Endothelial cell of umbilical vein (primary cell): Measurements from ENCODE around the gene ARHGAP27.

ENCODE experiments used
- EZH2 ChIP-seq: IDR thresholded peaks from 2 replicates; pipeline ENCODE4 v1.6.1; 2012; ENCODE audit warnings: borderline replicate concordance, low read depth, mild to moderate bottlenecking, moderate library complexity, low read length, inconsistent platforms; ENCODE audit not compliant: severe bottlenecking
- FOS ChIP-seq: IDR thresholded peaks from 2 replicates; pipeline ENCODE4 v1.6.1; 2011; ENCODE audit warnings: mild to moderate bottlenecking, low read length, moderate library complexity, borderline replicate concordance; ENCODE audit not compliant: insufficient read depth
- GATA2 ChIP-seq: IDR thresholded peaks from 2 replicates; pipeline ENCODE4 v1.7.0; 2011; ENCODE audit warnings: low read depth, mild to moderate bottlenecking, moderate library complexity, mixed read lengths, low read length; ENCODE audit not compliant: insufficient read length, insufficient read depth
- MAX ChIP-seq: IDR thresholded peaks from 2 replicates; pipeline ENCODE4 v1.6.1; 2011; ENCODE audit not compliant: insufficient read depth, insufficient read length
- MYC ChIP-seq: IDR thresholded peaks from one replicate; pipeline ENCODE4 v1.6.1; 2011; ENCODE audit warnings: mild to moderate bottlenecking, low read depth, low read length
- POLR2A ChIP-seq: IDR thresholded peaks from 2 replicates; pipeline ENCODE4 v1.6.1; 2012; ENCODE audit warnings: low read depth, mild to moderate bottlenecking, control low read depth, low read length
- POLR2AphosphoS5 ChIP-seq: IDR thresholded peaks from 2 replicates; pipeline ENCODE4 v1.6.1; 2012; ENCODE audit warnings: low read depth, mild to moderate bottlenecking, control low read depth, low read length, moderate library complexity; ENCODE audit not compliant: insufficient read depth
- TF ChIP-seq, protein P1 (sequence below), 2 donors: IDR thresholded peaks; 1 replicate in 1 of 2; 2 replicates in 1 of 2; pipeline ENCODE4 v1.5.1; 2011; ENCODE audit warnings: low read length in 2 of 2, mild to moderate bottlenecking in 2 of 2, moderate library complexity in 2 of 2, control low read depth in 1 of 2, inconsistent platforms in 1 of 2, low read depth in 1 of 2; ENCODE audit not compliant: insufficient read depth in 1 of 2; ENCODE audit errors: extremely low read depth in 1 of 2

DNA sequence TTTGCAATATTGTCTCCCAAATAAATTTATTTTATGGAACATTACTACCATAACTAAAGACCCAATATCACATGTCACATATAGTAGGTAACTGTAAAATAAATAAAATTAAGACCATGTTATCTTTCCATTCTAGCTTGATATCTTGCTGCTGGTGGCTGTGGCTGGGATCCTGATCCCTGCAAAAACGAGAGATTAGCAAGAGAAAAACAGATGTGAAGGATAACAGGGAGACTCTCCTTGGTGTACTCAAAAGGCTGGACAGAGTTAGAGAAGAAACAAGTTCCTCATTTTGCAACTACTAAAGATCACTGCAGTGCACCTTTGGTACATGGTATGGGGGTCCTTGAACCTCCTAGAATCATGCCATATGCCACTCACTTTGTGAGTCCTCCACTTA is 49.7 kb downstream of the ARHGAP27 start:
- TF ChIP-seq POLR2AphosphoS5 (no peak), EZH2 (no peak), POLR2A (no peak), MAX (no peak), MYC (no peak), GATA2 (no peak), FOS (no peak)
- TF ChIP-seq, protein P1, sequence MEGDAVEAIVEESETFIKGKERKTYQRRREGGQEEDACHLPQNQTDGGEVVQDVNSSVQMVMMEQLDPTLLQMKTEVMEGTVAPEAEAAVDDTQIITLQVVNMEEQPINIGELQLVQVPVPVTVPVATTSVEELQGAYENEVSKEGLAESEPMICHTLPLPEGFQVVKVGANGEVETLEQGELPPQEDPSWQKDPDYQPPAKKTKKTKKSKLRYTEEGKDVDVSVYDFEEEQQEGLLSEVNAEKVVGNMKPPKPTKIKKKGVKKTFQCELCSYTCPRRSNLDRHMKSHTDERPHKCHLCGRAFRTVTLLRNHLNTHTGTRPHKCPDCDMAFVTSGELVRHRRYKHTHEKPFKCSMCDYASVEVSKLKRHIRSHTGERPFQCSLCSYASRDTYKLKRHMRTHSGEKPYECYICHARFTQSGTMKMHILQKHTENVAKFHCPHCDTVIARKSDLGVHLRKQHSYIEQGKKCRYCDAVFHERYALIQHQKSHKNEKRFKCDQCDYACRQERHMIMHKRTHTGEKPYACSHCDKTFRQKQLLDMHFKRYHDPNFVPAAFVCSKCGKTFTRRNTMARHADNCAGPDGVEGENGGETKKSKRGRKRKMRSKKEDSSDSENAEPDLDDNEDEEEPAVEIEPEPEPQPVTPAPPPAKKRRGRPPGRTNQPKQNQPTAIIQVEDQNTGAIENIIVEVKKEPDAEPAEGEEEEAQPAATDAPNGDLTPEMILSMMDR (IDR thresholded peaks at IDR 0.05; ENCODE audit: extremely low read depth in 1 of 2, insufficient read depth in 1 of 2, low read depth in 1 of 2, low read length in 2 of 2) = no peak
